Activated T-cell treated with anti-CD3 and anti-CD28 coated beads, Interleukin-2, amount 50 U/mL, for 48 hours (primary cell): ENCODE measurements around the gene CTSC.

Experiments used
- DNase-seq, 2 experiments: peaks; one replicate each; pipeline ENCODE4 v3.0.0-alpha.2; 2020

Gene CTSC

DNA sequence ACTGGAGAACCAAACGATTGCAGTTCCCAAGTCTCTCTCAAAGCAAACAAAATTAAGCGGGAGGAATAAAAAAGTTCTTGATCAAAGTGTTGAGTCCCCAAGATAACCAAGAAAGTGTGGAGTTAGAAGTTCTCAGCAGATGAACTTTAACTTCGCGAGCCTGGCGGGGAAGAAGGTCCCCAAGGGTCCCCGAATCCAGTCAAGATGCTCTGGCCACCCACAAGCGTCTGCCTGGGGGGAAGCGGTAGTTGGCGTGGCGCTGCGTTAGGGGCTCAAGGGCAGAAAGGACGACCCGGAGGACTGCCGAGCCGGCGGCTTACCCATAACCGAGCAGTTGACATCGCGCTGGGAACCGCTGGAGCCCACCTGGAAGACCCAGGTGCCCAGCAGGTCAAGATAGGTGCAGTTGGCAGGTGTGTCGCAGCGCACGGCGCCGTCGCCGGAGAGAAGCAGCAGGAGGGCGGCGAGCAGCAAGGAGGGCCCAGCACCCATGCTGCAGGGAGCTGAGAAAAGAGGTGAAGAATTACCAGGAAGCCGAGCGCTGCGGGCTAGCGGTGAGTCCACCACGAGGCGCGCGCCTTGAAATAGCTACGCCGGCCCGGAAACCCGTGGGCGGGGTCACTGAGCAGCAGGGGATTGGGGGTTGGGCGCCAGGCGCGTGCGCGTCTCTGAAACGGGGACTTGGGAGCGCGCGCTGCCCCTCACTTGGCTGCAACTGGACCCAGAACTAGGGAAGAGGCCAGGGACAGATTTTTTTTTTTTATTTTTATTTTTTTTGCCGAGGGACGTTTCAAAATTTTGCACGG is at the start of gene CTSC:
Gene CTSC (minus strand): TSS at position 556 of the 806 bp plus-strand sequence. CDS start 64 bp downstream, at position 492.
- DNase-seq = peak; percentile 96

GRCh38 chr11:88384669-88385005 is 47.1 kb upstream of the CTSC start:
- DNase-seq = no peak

DNA sequence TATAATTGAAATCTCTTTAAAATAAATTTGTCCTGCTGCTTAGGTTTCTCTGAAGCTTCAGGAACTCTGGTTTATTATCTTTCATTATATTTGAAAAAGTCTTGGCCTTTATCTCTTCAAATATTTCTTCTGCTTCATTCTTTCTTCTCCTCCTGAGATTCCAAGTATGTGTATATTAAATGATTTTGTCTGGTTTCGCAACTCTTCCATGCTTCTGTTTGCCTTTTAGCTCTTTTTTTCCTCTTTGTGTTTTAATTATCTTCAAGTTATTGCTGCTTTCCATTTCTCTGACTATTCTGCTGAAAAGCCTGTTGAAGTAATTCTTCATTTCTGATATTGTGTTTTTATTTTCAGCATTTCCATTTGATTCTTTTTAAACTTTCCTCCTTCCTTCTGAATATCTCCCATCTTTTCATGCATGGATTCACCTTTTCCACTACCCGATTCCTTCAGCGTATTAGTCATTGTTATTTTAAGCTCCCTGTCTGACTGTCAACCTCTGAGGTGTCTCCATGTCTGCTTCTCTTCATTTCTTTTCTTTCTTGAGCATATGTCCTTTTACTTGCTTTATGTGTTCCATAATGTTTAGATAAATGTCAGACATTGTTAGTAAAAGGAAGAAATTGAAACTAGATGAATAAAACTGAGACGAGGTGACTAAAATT is 46.6 kb upstream of the CTSC start:
- DNase-seq = no peak

DNA sequence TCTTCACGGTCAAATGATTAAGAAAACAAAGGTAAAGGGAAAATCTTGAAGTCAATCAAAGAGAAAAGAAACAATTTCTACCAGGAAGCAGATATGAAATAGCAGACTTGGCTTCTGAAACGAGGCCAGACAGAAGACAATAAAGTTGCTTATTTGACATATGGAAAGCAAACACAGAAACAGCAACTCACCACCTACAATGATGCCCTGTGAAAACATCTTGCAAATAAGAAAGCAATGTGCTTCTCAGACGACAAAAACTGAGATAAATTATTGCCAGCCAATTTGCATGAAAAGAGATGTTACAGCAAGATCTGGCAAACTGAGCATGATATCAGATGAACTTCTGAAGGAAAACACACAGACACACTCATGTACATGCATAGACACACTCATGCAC is 45.9 kb upstream of the CTSC start:
- no peak for DNase-seq

DNA sequence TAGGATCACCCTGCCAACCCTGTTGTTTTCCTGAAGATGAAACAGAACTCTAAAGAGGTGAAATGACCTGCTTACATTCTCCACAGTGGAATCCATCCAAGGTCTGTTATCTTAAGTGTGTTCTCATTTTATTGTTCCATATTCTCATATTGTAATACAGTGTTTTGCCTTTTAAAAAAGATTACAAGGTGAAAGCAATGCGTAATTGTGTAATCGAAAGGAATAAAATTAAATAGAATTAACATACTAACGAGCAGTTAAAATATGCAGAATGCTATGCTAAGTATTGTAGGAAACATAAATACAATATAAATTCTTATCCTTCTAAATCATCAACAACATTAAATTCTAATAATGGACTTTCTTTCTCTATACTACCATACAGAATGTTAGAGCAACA is 41.6 kb upstream of the CTSC start:
- no peak for DNase-seq

GRCh38 chr11:88378422-88379066 is 41.0 kb upstream of the CTSC start:
- no peak for DNase-seq

- no peak for DNase-seq
These were observed 40.1 kb upstream of the CTSC start for GRCh38 chr11:88377646-88378045.

DNA sequence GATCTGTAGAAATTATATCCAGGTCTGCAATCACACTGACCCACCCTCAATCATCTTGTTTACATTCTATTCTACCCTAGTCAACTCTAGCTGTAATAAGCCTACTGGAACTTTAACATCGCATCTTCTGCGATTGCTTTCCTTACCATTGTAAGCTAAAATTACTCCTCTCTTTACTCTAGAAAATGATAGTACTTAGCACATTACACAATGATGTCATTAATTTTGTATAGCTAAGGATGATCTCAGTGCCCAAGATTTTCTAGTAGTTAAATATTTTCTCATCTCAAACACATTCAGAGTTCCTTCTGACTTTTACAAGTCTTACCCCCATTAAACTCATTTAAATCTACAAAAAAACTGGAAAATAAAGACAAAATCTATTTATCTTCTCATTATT is 39.6 kb upstream of the CTSC start:
- no peak for DNase-seq

GRCh38 chr11:88375927-88376470 is 38.5 kb upstream of the CTSC start:
- DNase-seq = no peak

DNA sequence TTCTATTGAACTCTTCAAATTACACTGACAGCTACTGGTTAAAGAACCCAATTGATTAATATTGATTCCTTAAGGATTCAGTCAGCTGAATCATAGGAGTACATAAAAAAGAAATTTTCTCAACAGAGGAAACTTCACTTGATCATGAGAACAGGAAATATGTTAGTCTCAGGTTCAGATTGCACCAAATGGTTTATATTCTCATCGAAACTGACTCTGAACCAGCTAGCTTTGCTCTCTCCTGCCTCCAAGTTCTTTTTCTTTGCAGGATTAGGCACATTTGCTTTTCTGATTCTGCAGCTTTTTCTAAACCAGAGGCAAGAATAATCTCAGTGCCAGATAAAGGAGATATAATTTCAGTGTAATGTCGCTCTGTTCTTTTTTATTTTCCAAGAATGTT is 33.2 kb upstream of the CTSC start:
- no peak for DNase-seq

DNA sequence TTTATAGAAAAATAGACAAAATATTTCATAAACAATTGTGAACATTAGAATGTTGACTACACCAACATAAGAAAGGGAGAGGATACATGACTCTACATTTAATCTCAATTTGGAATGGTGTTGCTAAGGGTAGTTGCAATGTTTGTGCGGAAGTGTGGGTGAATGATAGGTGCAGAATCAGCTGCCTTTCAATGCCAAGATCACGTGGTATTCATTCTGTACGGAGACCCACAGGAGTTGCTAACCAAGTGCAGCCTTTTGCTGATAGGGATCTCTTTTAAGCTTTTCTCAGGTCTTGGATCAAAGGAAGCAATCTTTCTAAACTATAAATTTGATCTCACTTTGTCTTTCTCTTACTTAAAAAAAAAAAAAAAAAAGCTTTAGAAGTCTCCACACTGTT is 29.8 kb upstream of the CTSC start:
- DNase-seq = no peak

GRCh38 chr11:88363648-88364065 is 26.1 kb upstream of the CTSC start:
- no peak for DNase-seq

GRCh38 chr11:88363004-88363403 is 25.5 kb upstream of the CTSC start:
- no peak for DNase-seq

DNA sequence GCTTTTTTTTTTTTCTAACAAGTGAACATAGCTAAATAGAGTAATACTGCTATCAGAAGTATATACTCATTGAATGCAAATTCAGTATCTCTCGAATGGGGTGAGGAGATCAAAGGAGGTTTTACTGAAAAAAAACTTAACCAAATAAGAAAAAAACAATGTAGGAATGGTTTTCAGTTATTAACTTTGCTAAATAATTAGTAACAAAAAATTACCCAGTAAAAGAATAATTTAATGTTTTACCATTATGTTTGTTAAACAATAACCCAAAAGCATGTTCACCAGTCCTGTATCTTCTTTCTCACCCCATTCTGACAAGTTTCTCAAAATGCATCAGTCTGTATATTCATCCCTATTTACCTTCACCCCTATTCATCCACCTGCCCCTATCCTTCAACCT is 22.6 kb upstream of the CTSC start:
- DNase-seq = no peak

DNA sequence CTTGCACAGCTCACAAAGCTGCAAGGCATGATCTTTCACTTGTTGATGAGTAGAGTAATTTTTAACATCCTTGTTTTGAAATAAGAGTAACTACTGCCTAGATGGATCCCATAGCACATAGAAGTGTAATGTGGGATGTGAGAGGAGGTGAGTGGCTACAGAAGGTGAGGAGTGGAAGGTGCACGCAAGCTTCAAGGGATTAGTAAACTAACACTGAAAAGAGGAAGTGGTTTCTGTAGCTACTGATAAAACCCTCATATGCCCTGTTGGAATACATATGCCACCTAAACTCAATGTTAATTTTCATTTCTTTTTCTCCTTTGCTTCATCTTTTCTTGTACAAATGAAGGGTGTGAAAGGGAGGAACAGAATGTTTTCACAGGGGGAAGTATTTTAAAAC is 22.0 kb upstream of the CTSC start:
- no peak for DNase-seq

DNA sequence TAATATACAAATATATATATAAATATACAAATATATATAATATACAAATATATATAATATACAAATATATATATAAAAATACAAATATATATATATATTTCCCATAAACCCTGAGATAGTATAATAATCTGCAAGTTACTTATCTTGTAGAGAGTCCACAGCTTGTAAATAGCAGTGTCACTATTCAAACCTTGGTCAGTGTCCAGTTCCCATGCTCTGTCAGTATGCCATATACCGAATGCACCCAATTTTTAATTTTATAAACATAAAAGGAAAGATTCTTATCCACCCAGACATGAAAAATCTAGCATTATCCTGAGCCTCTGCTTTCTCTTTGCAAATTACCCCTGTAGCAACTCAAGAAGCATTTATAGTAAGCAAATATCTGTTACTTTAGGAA is 21.6 kb upstream of the CTSC start:
- DNase-seq = no peak

- no peak for DNase-seq
These were observed 20.5 kb upstream of the CTSC start for GRCh38 chr11:88358040-88358431.

DNA sequence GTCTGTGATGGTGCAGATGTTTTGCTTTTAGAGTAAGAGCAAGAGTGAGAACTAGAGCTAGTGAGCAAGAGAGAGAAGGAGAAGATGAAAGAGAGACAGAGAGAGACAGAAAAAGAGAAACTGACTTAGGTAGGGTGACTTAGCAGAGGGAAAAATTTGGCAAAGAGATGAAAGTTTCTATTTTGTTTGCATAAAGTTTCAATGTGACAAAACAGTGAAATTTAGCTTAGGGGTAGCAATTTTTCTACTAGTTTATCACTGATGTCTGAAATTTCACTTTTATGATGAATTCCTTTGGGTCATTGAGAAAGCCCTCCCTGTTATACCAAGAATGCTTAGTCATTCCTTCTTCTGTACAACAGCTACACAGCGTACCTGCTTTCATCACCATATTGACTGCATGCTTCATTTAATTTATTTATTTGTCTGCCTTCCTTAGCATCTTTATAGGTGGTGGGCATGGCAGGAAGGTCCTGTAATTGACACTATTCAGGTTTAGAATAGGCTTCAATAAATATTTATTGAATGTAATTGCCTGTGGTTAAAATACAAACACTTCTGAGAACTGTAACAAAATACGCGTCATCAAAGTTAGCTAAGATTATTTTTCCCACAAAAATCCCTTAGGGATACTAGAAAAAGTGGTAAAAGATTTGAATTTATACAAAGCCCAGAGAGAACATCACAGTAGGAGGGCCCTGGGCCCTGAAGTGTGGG is 19.9 kb upstream of the CTSC start:
- no peak for DNase-seq

DNA sequence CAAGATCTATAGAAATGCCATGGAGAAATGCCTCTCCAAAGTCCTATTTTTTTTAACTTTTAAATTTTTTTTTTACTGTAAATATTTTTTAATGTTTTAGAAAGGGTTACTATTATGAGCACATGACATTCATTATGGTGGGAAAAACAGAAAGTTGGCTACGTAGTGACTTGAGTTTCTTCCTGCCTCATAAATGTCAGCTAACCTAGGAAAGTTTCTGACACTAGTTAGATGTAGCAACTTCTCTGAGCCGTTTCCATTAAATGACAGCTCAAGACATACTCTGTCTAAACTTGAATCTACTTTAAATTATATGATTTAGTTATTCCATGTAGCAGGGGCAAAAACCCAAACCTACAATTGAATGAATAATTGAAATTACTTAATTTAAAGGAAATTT is 18.4 kb upstream of the CTSC start:
- no peak for DNase-seq

- DNase-seq = no peak
These were observed 17.4 kb upstream of the CTSC start for GRCh38 chr11:88354912-88355311.

DNA sequence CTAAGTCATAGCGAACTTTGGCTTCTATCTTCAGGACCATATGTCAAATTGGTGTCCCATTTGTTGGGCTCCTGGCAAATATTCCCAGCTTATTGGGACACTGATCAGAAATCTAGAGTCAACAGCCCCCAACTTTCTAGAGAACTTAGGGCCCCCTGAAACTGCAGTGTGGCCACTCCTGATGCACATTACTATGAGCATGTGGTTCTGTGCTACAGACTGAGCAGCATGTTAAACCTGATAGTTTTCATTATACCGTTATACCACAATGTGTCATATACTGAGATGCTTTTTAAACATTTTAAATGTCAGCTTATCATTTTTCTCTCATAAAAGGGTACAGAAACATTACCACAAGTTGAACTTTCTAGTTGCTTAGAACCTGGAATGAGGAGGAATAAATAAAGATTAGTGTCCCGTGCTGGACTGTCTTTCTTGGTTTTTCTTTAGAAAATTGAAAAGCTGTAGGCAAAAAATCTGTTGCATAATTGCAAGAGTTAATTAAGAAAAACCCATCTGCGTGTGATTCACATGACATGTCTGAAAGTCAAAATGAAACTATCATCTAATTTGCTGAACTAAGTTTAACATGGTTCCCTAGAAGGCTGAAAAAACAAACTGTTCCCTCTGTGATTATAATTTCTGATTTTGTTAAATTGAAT is 16.4 kb upstream of the CTSC start:
- DNase-seq = peak in 1 of 2 experiments; percentile 30

- no peak for DNase-seq
These were observed 15.8 kb upstream of the CTSC start for GRCh38 chr11:88353386-88353785.

DNA sequence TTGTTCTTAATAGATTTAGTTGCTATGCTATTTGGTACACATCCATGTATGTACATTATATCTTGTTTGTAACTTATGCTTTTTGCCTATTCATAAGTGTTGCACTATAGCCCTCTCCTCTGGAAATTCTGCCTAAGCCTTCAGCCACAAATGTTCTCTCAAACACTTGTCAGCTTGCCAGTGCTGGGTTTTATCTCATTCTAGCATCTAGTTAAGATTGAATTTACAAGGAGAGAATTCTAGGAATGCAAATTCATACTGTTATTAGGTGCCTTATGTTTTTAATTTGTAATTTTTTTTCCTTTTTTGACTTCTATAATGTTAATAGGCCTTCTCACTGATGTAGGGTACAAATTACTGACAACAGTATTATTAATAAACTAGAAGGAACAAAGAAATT is 14.6 kb upstream of the CTSC start:
- no peak for DNase-seq
